H1 (cell line): Measurements from ENCODE around the gene SCCPDH. TPM values are rescaled to one million over a fixed set of nuclear protein-coding genes. Genes with fewer than 3 reads are reported as not detected.

Experiments used
- CTCF ChIA-PET: fragments of 300-600 bp; sonication (Branson Sonifier 250); formaldehyde crosslinking; loops from one replicate; lab custom pipeline; 2021; ENCODE audit not compliant: partially characterized antibody; lab: Charles Lee
- POLR2A ChIA-PET: fragments of 300-600 bp; sonication (Branson Sonifier 250); formaldehyde crosslinking; loops from one replicate; lab custom pipeline; 2021; ENCODE audit warnings: inconsistent platforms; ENCODE audit not compliant: partially characterized antibody; lab: Charles Lee
- DNase-seq, 2 experiments: peaks; one replicate each; pipeline versions ENCODE4 v3.0.0 to v3.0.0-alpha.2; 2010 to 2022; ENCODE audit warnings: low spot score in 2 of 2, low read depth in 1 of 2, mixed read lengths in 1 of 2
- FAIRE-seq: peaks from 2 replicates; lab custom pipeline; 2011; peaks lifted over from hg19 to GRCh38; lab: Jason Lieb, UNC
- H2AFZ ChIP-seq: 2 replicates; pipeline ENCODE4 v1.8.1; 2012; ENCODE audit warnings: low read length, inconsistent platforms
- H2AK5ac ChIP-seq: 2 replicates; pipeline ENCODE4 v1.6.1; 2013; ENCODE audit warnings: low read depth, low read length
- H2BK120ac ChIP-seq: replicated peaks from 2 replicates; pipeline ENCODE3; 2013; ENCODE audit warnings: low read depth, low read length, inconsistent platforms
- H2BK12ac ChIP-seq: 2 replicates; pipeline ENCODE4 v1.6.1; 2013; ENCODE audit warnings: low read depth, low read length
- H2BK15ac ChIP-seq: 2 replicates; pipeline ENCODE4 v1.6.1; 2013; ENCODE audit warnings: low read length
- H2BK20ac ChIP-seq: 2 replicates; pipeline ENCODE4 v1.6.1; 2013; ENCODE audit warnings: low read length
- H2BK5ac ChIP-seq: 2 replicates; pipeline ENCODE4 v1.6.1; 2013; ENCODE audit warnings: low read depth, low read length
- H3K14ac ChIP-seq: 2 replicates; pipeline ENCODE4 v1.6.1; 2013; ENCODE audit warnings: inconsistent platforms; ENCODE audit not compliant: insufficient read length
- H3K18ac ChIP-seq: 2 replicates; pipeline ENCODE4 v1.6.1; 2013; ENCODE audit warnings: low read length; ENCODE audit errors: extremely low read depth
- H3K23ac ChIP-seq: 2 replicates; pipeline ENCODE4 v1.6.1; 2013; ENCODE audit warnings: inconsistent platforms; ENCODE audit not compliant: insufficient read length
- H3K23me2 ChIP-seq: 2 replicates; pipeline ENCODE4 v1.6.1; 2013; ENCODE audit warnings: low read depth, low read length
- H3K27ac ChIP-seq: 2 replicates; pipeline ENCODE4 v1.6.1; 2011; ENCODE audit warnings: low read depth, low read length, inconsistent platforms
- H3K27me3 ChIP-seq, 4 experiments: replicated peaks in 1 of 4; 1 replicate in 1 of 4; 2 replicates in 3 of 4; pipeline versions ENCODE4 v1.6.1 to v1.8.1; 2011 to 2013; ENCODE audit warnings: low read length in 3 of 4, mild to moderate bottlenecking in 3 of 4, inconsistent platforms in 2 of 4, mixed read lengths in 2 of 4, moderate library complexity in 1 of 4; ENCODE audit not compliant: control insufficient read depth in 3 of 4, insufficient read depth in 3 of 4; ENCODE audit errors: extremely low read depth in 1 of 4
- H3K36me3 ChIP-seq, 4 experiments: 2 replicates each; pipeline versions ENCODE4 v1.6.1 to v1.8.1; 2011 to 2013; ENCODE audit warnings: mild to moderate bottlenecking in 4 of 4, low read length in 3 of 4, moderate library complexity in 2 of 4, control low read depth in 1 of 4, inconsistent platforms in 1 of 4; ENCODE audit not compliant: insufficient read depth in 4 of 4, control insufficient read depth in 2 of 4
- H3K4ac ChIP-seq: replicated peaks from 2 replicates; pipeline ENCODE3; 2013; ENCODE audit warnings: low read length, low read depth, mixed read lengths, inconsistent platforms; ENCODE audit not compliant: insufficient read length
- H3K4me1 ChIP-seq, 4 experiments: replicated peaks in 1 of 4; 1 replicate in 1 of 4; 2 replicates in 3 of 4; pipeline versions ENCODE4 v1.6.1 to v1.8.1; 2011 to 2013; ENCODE audit warnings: low read length in 3 of 4, inconsistent platforms in 2 of 4, mixed read lengths in 1 of 4; ENCODE audit not compliant: insufficient read depth in 4 of 4, control insufficient read depth in 3 of 4
- H3K4me2 ChIP-seq, 2 experiments: 2 replicates each; pipeline versions ENCODE4 v1.6.1 to v1.8.1; 2011 to 2013; ENCODE audit warnings: low read depth in 2 of 2, low read length in 2 of 2, control low read depth in 1 of 2, inconsistent platforms in 1 of 2, mild to moderate bottlenecking in 1 of 2; ENCODE audit not compliant: insufficient read depth in 1 of 2
- H3K4me3 ChIP-seq, 4 experiments: fragments of 200-600, 300-600 bp in 1 of 4; sonication (generic), shearing (Covaris generic), sonication (Bioruptor Twin) in 1 of 4; 2 replicates each; pipeline versions ENCODE4 v1.5.1 to v1.8.1; 2011 to 2016; ENCODE audit warnings: low read length in 4 of 4, low read depth in 3 of 4, control low read depth in 2 of 4, inconsistent platforms in 2 of 4, mild to moderate bottlenecking in 2 of 4, mixed read lengths in 1 of 4, moderate library complexity in 1 of 4; ENCODE audit not compliant: insufficient read depth in 2 of 4; ENCODE audit errors: extremely low read depth in 1 of 4
- H3K56ac ChIP-seq: replicated peaks from 2 replicates; pipeline ENCODE3; 2013; ENCODE audit warnings: low read depth, mild to moderate bottlenecking, mixed read lengths, low read length, inconsistent platforms; ENCODE audit not compliant: insufficient read length
- H3K79me1 ChIP-seq: 2 replicates; pipeline ENCODE4 v1.6.1; 2013; ENCODE audit warnings: low read depth, low read length, control low read depth
- H3K79me2 ChIP-seq, 2 experiments: 2 replicates each; pipeline versions ENCODE4 v1.6.1 to v1.8.1; 2012 to 2013; ENCODE audit warnings: low read length in 2 of 2, mild to moderate bottlenecking in 2 of 2, inconsistent platforms in 1 of 2; ENCODE audit not compliant: insufficient read depth in 2 of 2, control insufficient read depth in 1 of 2
- H3K9ac ChIP-seq, 4 experiments: replicated peaks in 1 of 4; 1 replicate in 1 of 4; 2 replicates in 3 of 4; pipeline versions ENCODE4 v1.6.1 to v1.8.1; 2011 to 2013; ENCODE audit warnings: low read depth in 3 of 4, low read length in 3 of 4, control low read depth in 2 of 4, mild to moderate bottlenecking in 2 of 4, moderate library complexity in 2 of 4, inconsistent platforms in 1 of 4; ENCODE audit errors: extremely low read depth in 1 of 4
- H3K9me3 ChIP-seq, 2 experiments: 2 replicates each; pipeline versions ENCODE4 v1.6.1 to v1.8.1; 2012 to 2013; ENCODE audit warnings: mild to moderate bottlenecking in 2 of 2, moderate library complexity in 2 of 2, control low read depth in 1 of 2, inconsistent platforms in 1 of 2, low read depth in 1 of 2, low read length in 1 of 2, mixed read lengths in 1 of 2; ENCODE audit not compliant: insufficient read depth in 2 of 2
- H4K20me1 ChIP-seq, 2 experiments: replicated peaks in 1 of 2; 2 replicates each; pipeline versions ENCODE3 to v1.8.1; 2011 to 2013; ENCODE audit warnings: inconsistent platforms in 2 of 2, low read length in 2 of 2, mild to moderate bottlenecking in 1 of 2; ENCODE audit not compliant: insufficient read depth in 2 of 2, control insufficient read depth in 1 of 2
- H4K5ac ChIP-seq: 2 replicates; pipeline ENCODE4 v1.6.1; 2013; ENCODE audit warnings: low read length, low read depth, mixed read lengths, inconsistent platforms; ENCODE audit not compliant: insufficient read length
- H4K8ac ChIP-seq: 2 replicates; pipeline ENCODE4 v1.8.0; 2013; ENCODE audit warnings: mild to moderate bottlenecking, moderate library complexity, low read length, inconsistent platforms; ENCODE audit not compliant: insufficient read depth; ENCODE audit errors: extremely low read depth
- H4K91ac ChIP-seq: replicated peaks from 2 replicates; pipeline ENCODE3; 2013; ENCODE audit warnings: low read length, mixed read lengths, inconsistent platforms; ENCODE audit not compliant: insufficient read length
- RBBP5 ChIP-seq: IDR thresholded peaks from 2 replicates; pipeline ENCODE4 v1.7.1; 2012; ENCODE audit warnings: low read depth, mild to moderate bottlenecking, inconsistent platforms, low read length, moderate library complexity, borderline replicate concordance
- SIX5 ChIP-seq: IDR thresholded peaks from 2 replicates; pipeline ENCODE4 v1.6.1; 2011; ENCODE audit warnings: mild to moderate bottlenecking, low read depth, low read length
- WGBS, 2 experiments: shearing (Covaris generic) in 1 of 2; methylation state at CpG; one replicate each; pipeline versions ENCODE4 v1.1.6 to v1.1.7; 2013 to 2015; ENCODE audit warnings: low lambda C conversion rate in 2 of 2, mixed read lengths in 2 of 2, inconsistent platforms in 1 of 2, low coverage in 1 of 2, missing lambda C conversion rate in 1 of 2; ENCODE audit not compliant: insufficient replicate concordance in 2 of 2, insufficient coverage in 1 of 2, insufficient read length in 1 of 2; ENCODE audit errors: extremely low coverage in 1 of 2, missing lambda C conversion rate in 1 of 2; 5-methylcytosine and 5-hydroxymethylcytosine counted together
- polyA plus RNA-seq, 7 experiments: library from polyadenylated mRNA; depleted of rRNA in 3 of 7; stranded (reverse) in 5 of 7; unstranded in 2 of 7; fragments of >200 nt in 5 of 7; fragments of 200-250 nt in 2 of 7; gene quantifications; 1 replicate in 5 of 7; 2 replicates in 1 of 7; 4 replicates in 1 of 7; pipeline versions ENCODE4 v1.2.1 to v1.2.3, GENCODE V29; 2011 to 2013; ENCODE audit warnings: missing spikeins in 2 of 7, mixed read lengths in 2 of 7
- total RNA-seq: library from RNA; stranded (reverse); fragmentation: NEBNext Ultra II Directional; extraction: Animal tissue kit (Norgen Biotek cat#: 25700); gene quantifications from 2 replicates; pipeline ENCODE4 v1.2.1, GENCODE V29; 2021

Gene SCCPDH
- total and polyA plus RNA-seq, 2 of the 8 experiments (the other 6 are each of a cell fraction or from before 2014, with no cell fraction given) = 9.5 to 17.0 TPM

DNA sequence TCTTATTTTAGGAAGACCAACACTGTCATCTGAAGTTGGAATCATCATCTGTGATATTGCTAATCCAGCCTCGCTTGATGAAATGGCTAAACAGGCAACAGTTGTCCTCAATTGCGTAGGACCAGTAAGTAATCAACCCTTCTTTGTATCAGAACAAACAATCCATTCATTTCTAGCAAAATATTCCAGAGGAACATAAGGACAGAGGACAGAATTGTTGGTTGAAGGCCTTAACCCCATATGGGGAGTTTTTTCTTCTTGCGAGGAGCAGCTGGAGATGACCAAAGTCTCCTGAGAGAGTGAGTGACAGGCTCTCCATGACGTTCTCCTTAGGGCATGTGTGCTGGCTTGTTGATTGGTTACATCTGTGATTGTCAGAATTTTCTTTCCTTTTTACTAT lies 2.7 kb downstream of the SCCPDH start:
- Histone ChIP-seq H3K79me1 (no peaks in the 10 kb centered on the region), H3K4me3 (no peak overlapping the region), H3K9me3 (peaks cover 4 to 6% of the 10 kb centered on the region in 2 experiments; a peak in 1 of 4 replicates), H3K4me1 (no peaks in the 10 kb centered on the region), H4K8ac (no peak overlapping the region), H3K27me3 (peaks cover 0 to 3% (median 3%) of the 10 kb centered on the region in 4 experiments; a peak in 3 of 7 replicates), H3K23me2 (peaks cover 9% of the 10 kb centered on the region; the same call in 1 of the 2 replicates), H3K4me2 (no peak overlapping the region), H3K4ac (no peak overlapping the region), H4K5ac (no peak overlapping the region), H4K91ac (no peak overlapping the region), H2BK120ac (no peak overlapping the region), H3K36me3 (peaks cover 0 to 30% (median 8%) of the 10 kb centered on the region in 4 experiments; a peak in 5 of 8 replicates), H3K18ac (no peak overlapping the region), H3K27ac (no peak overlapping the region), H4K20me1 (no peaks in the 10 kb centered on the region), H2AFZ (no peak overlapping the region), H2AK5ac (no peak overlapping the region), H3K14ac (no peak overlapping the region), H2BK20ac (no peak overlapping the region), H3K79me2 (no peaks in the 10 kb centered on the region), H2BK12ac (no peak overlapping the region), H3K23ac (no peak overlapping the region), H3K56ac (no peak overlapping the region), H2BK5ac (no peak overlapping the region), H2BK15ac (no peak overlapping the region), H3K9ac (no peak overlapping the region)
- CTCF ChIA-PET = interaction anchor here (0.6 kb wide), 1 partner anchor 10 kb away, joined by 3 read pairs; no protein-coding TSS in a partner anchor
- POLR2A ChIA-PET = no interaction called here
- TF ChIP-seq SIX5 (no peak), RBBP5 (no peak)
- FAIRE-seq (no peak), DNase-seq (no peak)
- WGBS, 2 experiments = 90% methylated on average over 4 of the region's 4 CpGs; no CpG with 5 or more reads in 1 of the 2 experiments
